ENCODE measurements around the gene LPCAT3.

LPCAT3 gene

GRCh38 chr12:6996040-6996441 lies 22.2 kb downstream of the LPCAT3 start:
- DNase-seq (ENCODE audit: low read depth), result peak; percentile 52

GRCh38 chr12:6987956-6988553 lies 30.2 kb downstream of the LPCAT3 start:
- DNase-seq (ENCODE audit: low read depth), result no peak

GRCh38 chr12:6982532-6982931 lies 35.7 kb downstream of the LPCAT3 start:
- no peak for DNase-seq (ENCODE audit: low read depth)

- no peak for DNase-seq (ENCODE audit: low read depth)
Observed at GRCh38 chr12:6981152-6982052, 36.9 kb downstream of the LPCAT3 start.

GRCh38 chr12:6980740-6981139 lies 37.5 kb downstream of the LPCAT3 start:
- DNase-seq (ENCODE audit: low read depth), result no peak

GRCh38 chr12:6980075-6980474 lies 38.2 kb downstream of the LPCAT3 start:
- DNase-seq (ENCODE audit: low read depth), result no peak

- no peak for DNase-seq (ENCODE audit: low read depth)
Observed at GRCh38 chr12:6979453-6979852, 38.8 kb downstream of the LPCAT3 start.

GRCh38 chr12:6979021-6979420 lies 39.3 kb downstream of the LPCAT3 start:
- DNase-seq (ENCODE audit: low read depth), result no peak

- DNase-seq (ENCODE audit: low read depth), result no peak
Observed at GRCh38 chr12:6978611-6979011, 39.7 kb downstream of the LPCAT3 start.

GRCh38 chr12:6978188-6978587 lies 40.1 kb downstream of the LPCAT3 start:
- no peak for DNase-seq (ENCODE audit: low read depth)

GRCh38 chr12:6977653-6978052 lies 40.6 kb downstream of the LPCAT3 start:
- no peak for DNase-seq (ENCODE audit: low read depth)

- DNase-seq (ENCODE audit: low read depth), result no peak
Observed at GRCh38 chr12:6975297-6976032, 42.8 kb downstream of the LPCAT3 start.

- DNase-seq (ENCODE audit: low read depth), result no peak
Observed at GRCh38 chr12:6974180-6974579, 44.1 kb downstream of the LPCAT3 start.

- DNase-seq (ENCODE audit: low read depth), result no peak
Observed at GRCh38 chr12:6970096-6970527, 48.2 kb downstream of the LPCAT3 start.

- DNase-seq (ENCODE audit: low read depth), result no peak
Observed at GRCh38 chr12:6968426-6968825, 49.9 kb downstream of the LPCAT3 start.

- DNase-seq (ENCODE audit: low read depth), result no peak
Observed at GRCh38 chr12:6967651-6968100, 50.6 kb downstream of the LPCAT3 start.

- DNase-seq (ENCODE audit: low read depth), result no peak
Observed at GRCh38 chr12:6966351-6966750, 51.9 kb downstream of the LPCAT3 start.

- no peak for DNase-seq (ENCODE audit: low read depth)
Observed at GRCh38 chr12:6965714-6966113, 52.6 kb downstream of the LPCAT3 start.

- DNase-seq (ENCODE audit: low read depth), result no peak
Observed at GRCh38 chr12:6965026-6965661, 53.1 kb downstream of the LPCAT3 start.

GRCh38 chr12:6964605-6965025 lies 53.7 kb downstream of the LPCAT3 start:
- no peak for DNase-seq (ENCODE audit: low read depth)

- DNase-seq (ENCODE audit: low read depth), result no peak
Observed at GRCh38 chr12:6963791-6964413, 54.4 kb downstream of the LPCAT3 start.
